ENCODE results near the gene CD58.

GRCh38 chr1:116533429-116533820 lies 37.4 kb downstream of the CD58 start:
- TF ChIP-seq CTCF (IDR thresholded peaks at IDR 0.05) (no peak), EP300 (IDR thresholded peaks at IDR 0.05) (no peak), POLR2A (IDR thresholded peaks at IDR 0.05) (no peak)

All from ovary (tissue), 3 donors.